WTC11 (cell line): ENCODE results near the gene YEATS2. TPM values are rescaled to one million over a fixed set of nuclear protein-coding genes. Genes with fewer than 3 reads are reported as not detected.
A peak's percentile ranks its signal among the peaks of the same experiment; 100 is the strongest.

Experiments used
- ATAC-seq: fragments of 200-7000 bp; cut with Tn5 transposase; 2 replicates; pipeline ENCODE4 v1.10.0; 2021; ENCODE audit warnings: mild to moderate bottlenecking, moderate library complexity
- CTCF ChIA-PET: fragments of 300-600 bp; sonication (Branson Sonifier 250); formaldehyde crosslinking; loops from one replicate; lab custom pipeline; 2021; ENCODE audit warnings: antibody characterized with exemption; lab: Charles Lee
- POLR2A ChIA-PET: fragments of 350-600 bp; sonication (Branson Sonifier 250); formaldehyde crosslinking; loops from one replicate; lab custom pipeline; 2021; ENCODE audit warnings: antibody characterized with exemption; lab: Charles Lee
- DNase-seq: peaks from one replicate; pipeline ENCODE4 v3.0.0; 2021; ENCODE audit warnings: low spot score
- H3K27ac Mint-ChIP-seq: 2 replicates; pipeline ENCODE4 v1.8.0; 2021; ENCODE audit warnings: mixed read lengths
- H3K27me3 Mint-ChIP-seq: 2 replicates; pipeline ENCODE4 v1.8.0; 2021; ENCODE audit warnings: low read depth, mild to moderate bottlenecking, moderate library complexity, mixed read lengths
- H3K36me3 Mint-ChIP-seq: 2 replicates; pipeline ENCODE4 v1.8.0; 2021; ENCODE audit warnings: mixed read lengths
- H3K4me1 Mint-ChIP-seq: 2 replicates; pipeline ENCODE4 v1.8.0; 2022; ENCODE audit warnings: mixed read lengths
- H3K4me3 Mint-ChIP-seq: 2 replicates; pipeline ENCODE4 v1.8.0; 2021; ENCODE audit warnings: mild to moderate bottlenecking, moderate library complexity, mixed read lengths
- H3K9me3 Mint-ChIP-seq: 2 replicates; pipeline ENCODE4 v1.8.0; 2021; ENCODE audit warnings: mixed read lengths
- ESRRA ChIP-seq: sonication (generic); formaldehyde crosslinking; IDR thresholded peaks from 2 replicates; pipeline ENCODE4 v1.8.1; 2022; ENCODE audit warnings: mild to moderate bottlenecking, missing genetic modification reagents, borderline replicate concordance
- FOXK1 ChIP-seq: sonication (generic); formaldehyde crosslinking; IDR thresholded peaks from 2 replicates; pipeline ENCODE4 v1.8.0; 2022; ENCODE audit warnings: mild to moderate bottlenecking, moderate library complexity, missing genetic modification reagents
- MXD4 ChIP-seq: fragments of 250-450 bp; sonication (Bioruptor Pico); IDR thresholded peaks from 2 replicates; pipeline ENCODE4 v1.8.0; 2021; ENCODE audit warnings: mild to moderate bottlenecking, moderate library complexity, borderline replicate concordance
- NR2C2 ChIP-seq: sonication (generic); formaldehyde crosslinking; IDR thresholded peaks from 2 replicates; pipeline ENCODE4 v1.8.0; 2022; ENCODE audit warnings: mild to moderate bottlenecking, missing genetic modification reagents
- RORB ChIP-seq: fragments of 250-450 bp; sonication (Bioruptor Pico); IDR thresholded peaks from 2 replicates; pipeline ENCODE4 v1.9.0; 2021; ENCODE audit warnings: mild to moderate bottlenecking
- SMAD3 ChIP-seq: sonication (generic); formaldehyde crosslinking; IDR thresholded peaks from 2 replicates; pipeline ENCODE4 v1.8.0; 2022; ENCODE audit warnings: missing genetic modification reagents, mild to moderate bottlenecking, borderline replicate concordance
- TP53 ChIP-seq: sonication (generic); formaldehyde crosslinking; IDR thresholded peaks from 2 replicates; pipeline ENCODE4 v1.8.1; 2023; ENCODE audit warnings: mild to moderate bottlenecking, missing genetic modification reagents
- ZNF121 ChIP-seq: sonication (generic); formaldehyde crosslinking; IDR thresholded peaks from 2 replicates; pipeline ENCODE4 v1.8.0; 2023; ENCODE audit warnings: missing genetic modification reagents
- ZNF138 ChIP-seq: sonication (generic); formaldehyde crosslinking; conservative IDR thresholded peaks from 2 replicates; pipeline ENCODE4 v1.8.1; 2022; ENCODE audit warnings: mild to moderate bottlenecking, moderate library complexity, missing genetic modification reagents
- ZNF219 ChIP-seq: sonication (generic); formaldehyde crosslinking; IDR thresholded peaks from 2 replicates; pipeline ENCODE4 v1.8.0; 2023; ENCODE audit warnings: missing genetic modification reagents, mild to moderate bottlenecking, borderline replicate concordance
- total RNA-seq: library from RNA; stranded (reverse); gene quantifications from 3 replicates; pipeline ENCODE4 v1.2.3, GENCODE V29; 2021
- TF ChIP-seq, protein P1 (sequence below): sonication (generic); formaldehyde crosslinking; IDR thresholded peaks from 2 replicates; pipeline ENCODE4 v1.8.1; 2022; ENCODE audit warnings: mild to moderate bottlenecking, missing genetic modification reagents, moderate library complexity, borderline replicate concordance
- TF ChIP-seq, protein P2 (sequence below): sonication (generic); formaldehyde crosslinking; IDR thresholded peaks from 2 replicates; pipeline ENCODE4 v1.8.1; 2023; ENCODE audit warnings: mild to moderate bottlenecking, moderate library complexity, missing genetic modification reagents
- TF ChIP-seq, protein P3 (sequence below): fragments of 250-450 bp; sonication (Bioruptor Pico); IDR thresholded peaks from 2 replicates; pipeline ENCODE4 v1.9.0; 2021; ENCODE audit warnings: mild to moderate bottlenecking
- TF ChIP-seq, protein P4 (sequence below): sonication (generic); formaldehyde crosslinking; IDR thresholded peaks from 2 replicates; pipeline ENCODE4 v1.8.0; 2023; ENCODE audit warnings: mild to moderate bottlenecking, missing genetic modification reagents
- TF ChIP-seq, protein P5 (sequence below): sonication (generic); formaldehyde crosslinking; IDR thresholded peaks from 2 replicates; pipeline ENCODE4 v1.8.1; 2023; ENCODE audit warnings: mild to moderate bottlenecking, missing genetic modification reagents

The YEATS2 gene
- total RNA-seq, 1 experiment from 2014 or later = 42.5 TPM

DNA sequence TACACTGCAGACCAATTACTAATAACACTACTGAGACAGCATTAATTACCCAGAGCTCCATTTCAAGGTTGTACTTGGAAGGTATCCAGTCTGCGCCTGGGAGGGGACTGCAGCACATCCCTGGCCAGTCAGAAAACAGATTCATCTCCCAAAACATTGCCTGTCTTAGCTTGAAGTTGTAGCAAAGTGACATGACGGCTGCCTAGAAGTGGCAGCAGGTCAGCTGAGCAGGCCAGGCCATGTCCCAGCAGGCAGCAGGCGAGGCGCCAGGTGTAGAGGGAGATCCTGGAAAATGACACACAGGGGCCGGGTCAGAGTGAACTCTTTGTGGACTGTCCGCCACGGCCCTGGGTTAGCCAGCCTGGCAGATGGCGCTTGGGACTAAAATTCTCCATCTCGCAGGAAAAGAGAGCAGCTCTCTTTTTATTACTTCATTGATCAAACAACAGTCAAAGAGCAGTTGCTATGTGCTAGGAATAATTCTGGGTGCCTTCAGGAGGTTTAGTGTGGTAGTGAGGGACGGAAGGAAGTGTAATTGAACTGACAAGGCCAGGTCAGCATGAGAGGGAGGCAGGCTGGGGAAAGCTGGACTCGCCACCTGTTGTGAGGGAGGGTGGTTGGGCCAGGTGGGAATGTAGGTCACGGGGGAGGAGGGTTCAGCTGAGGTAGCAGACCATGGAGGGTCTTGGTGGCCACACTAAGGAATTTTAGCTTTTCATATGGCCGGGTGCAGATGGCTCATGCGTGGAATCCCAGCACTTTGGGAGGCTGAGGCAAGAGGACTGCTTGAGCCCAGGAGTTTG, 129.1 kb downstream of the YEATS2 start:
- H3K36me3 Mint-ChIP-seq = no peaks in the 10 kb centered on the region; the same call in 1 of the 2 replicates
- CTCF ChIA-PET = interaction anchor here (0.6 to 3.9 kb wide), 4 partner anchors 12 to 347 kb away, joined by 3 to 23 read pairs (median 4); partner anchors contain the start of gene PARL
- H3K4me1 Mint-ChIP-seq = peaks cover 27% of the 10 kb centered on the region
- no peaks in the 10 kb centered on the region for H3K9me3 Mint-ChIP-seq
- DNase-seq (peak; percentile 13), ATAC-seq (no peak)
- TF ChIP-seq TP53 (CRISPR knock-in tag) (no peak), ZNF121 (CRISPR knock-in tag) (0 out of 2 replicates have a peak, but pooled peaks have one; percentile 83)
- peaks cover 12% of the 10 kb centered on the region for H3K27me3 Mint-ChIP-seq
- H3K27ac Mint-ChIP-seq = peak overlapping the region; percentile 77
- POLR2A ChIA-PET = no interaction called here
- peak overlapping the region; percentile 65 for H3K4me3 Mint-ChIP-seq

DNA sequence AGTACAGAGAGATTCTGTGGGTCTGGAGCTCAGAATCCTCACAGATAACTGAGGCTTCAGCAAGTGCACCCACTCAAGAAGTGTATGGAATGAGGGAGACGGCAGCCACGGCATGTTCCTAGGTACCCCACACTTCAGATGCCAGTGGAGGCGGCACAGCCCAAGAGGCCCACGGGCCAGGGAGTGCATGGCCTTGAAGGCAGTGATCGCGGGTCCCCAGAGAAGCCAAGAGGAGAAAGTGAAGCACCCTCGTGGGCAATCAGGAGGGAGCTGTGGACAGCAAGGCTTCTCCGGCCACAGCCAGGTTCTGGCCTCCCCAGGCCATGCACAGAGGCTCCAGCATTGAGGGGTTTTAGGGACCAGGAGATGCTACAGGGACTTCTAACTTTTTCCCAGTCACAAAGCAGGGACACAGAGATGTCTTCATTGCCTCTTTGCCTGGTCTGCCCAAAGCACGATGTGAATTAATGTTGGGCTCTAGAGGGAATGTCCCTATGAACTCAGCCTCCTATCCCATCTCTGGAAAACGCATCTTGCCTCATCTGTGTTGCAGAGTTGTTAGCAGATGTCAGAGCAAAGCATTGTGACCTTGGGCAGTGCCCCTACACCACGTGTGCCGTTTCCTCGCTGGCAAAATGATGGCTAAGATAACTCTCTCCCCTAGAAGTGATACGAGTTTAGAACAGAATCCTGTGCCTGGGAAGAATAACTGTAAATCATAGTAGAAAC, 130.4 kb downstream of the YEATS2 start:
- Mint-ChIP-seq H3K4me3 (no peak overlapping the region), H3K4me1 (peaks cover 22% of the 10 kb centered on the region), H3K27ac (no peak overlapping the region), H3K27me3 (peaks cover 9% of the 10 kb centered on the region), H3K9me3 (no peaks in the 10 kb centered on the region), H3K36me3 (peaks cover 5% of the 10 kb centered on the region)
- CTCF ChIA-PET = no interaction called here
- TF ChIP-seq, protein P1, sequence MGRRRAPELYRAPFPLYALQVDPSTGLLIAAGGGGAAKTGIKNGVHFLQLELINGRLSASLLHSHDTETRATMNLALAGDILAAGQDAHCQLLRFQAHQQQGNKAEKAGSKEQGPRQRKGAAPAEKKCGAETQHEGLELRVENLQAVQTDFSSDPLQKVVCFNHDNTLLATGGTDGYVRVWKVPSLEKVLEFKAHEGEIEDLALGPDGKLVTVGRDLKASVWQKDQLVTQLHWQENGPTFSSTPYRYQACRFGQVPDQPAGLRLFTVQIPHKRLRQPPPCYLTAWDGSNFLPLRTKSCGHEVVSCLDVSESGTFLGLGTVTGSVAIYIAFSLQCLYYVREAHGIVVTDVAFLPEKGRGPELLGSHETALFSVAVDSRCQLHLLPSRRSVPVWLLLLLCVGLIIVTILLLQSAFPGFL (CRISPR knock-in tag) = no peak
- TF ChIP-seq, protein P2, sequence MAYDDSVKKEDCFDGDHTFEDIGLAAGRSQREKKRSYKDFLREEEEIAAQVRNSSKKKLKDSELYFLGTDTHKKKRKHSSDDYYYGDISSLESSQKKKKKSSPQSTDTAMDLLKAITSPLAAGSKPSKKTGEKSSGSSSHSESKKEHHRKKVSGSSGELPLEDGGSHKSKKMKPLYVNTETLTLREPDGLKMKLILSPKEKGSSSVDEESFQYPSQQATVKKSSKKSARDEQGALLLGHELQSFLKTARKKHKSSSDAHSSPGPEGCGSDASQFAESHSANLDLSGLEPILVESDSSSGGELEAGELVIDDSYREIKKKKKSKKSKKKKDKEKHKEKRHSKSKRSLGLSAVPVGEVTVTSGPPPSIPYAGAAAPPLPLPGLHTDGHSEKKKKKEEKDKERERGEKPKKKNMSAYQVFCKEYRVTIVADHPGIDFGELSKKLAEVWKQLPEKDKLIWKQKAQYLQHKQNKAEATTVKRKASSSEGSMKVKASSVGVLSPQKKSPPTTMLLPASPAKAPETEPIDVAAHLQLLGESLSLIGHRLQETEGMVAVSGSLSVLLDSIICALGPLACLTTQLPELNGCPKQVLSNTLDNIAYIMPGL (CRISPR knock-in tag) = no peak
- TF ChIP-seq ESRRA (CRISPR knock-in tag) = no peak
- POLR2A ChIA-PET = no interaction called here
- DNase-seq (peak; percentile 5), ATAC-seq (no peak)

DNA sequence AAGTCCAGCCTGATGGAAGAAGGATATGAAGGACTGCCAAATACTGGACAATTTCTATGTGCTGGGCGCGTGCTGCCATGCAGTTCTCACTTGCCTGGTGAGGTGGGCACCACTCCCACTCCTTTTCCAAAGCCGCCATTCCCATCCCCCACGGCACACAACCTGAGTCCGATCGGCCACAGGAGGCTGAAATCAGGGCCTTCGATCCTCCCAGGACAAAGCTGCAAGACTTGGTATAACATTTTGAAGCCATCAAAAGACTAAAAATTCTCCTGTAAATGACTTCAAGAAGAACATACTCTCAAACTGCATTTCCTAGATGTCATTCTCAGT, 130.9 kb downstream of the YEATS2 start:
- H3K4me1 Mint-ChIP-seq = peaks cover 22% of the 10 kb centered on the region
- POLR2A ChIA-PET = no interaction called here
- no peak overlapping the region for H3K4me3 Mint-ChIP-seq
- peaks cover 10% of the 10 kb centered on the region for H3K36me3 Mint-ChIP-seq
- DNase-seq = no peak
- peaks cover 9% of the 10 kb centered on the region for H3K27me3 Mint-ChIP-seq
- CTCF ChIA-PET = no interaction called here
- no peak overlapping the region for H3K27ac Mint-ChIP-seq
- ATAC-seq = no peak
- no peaks in the 10 kb centered on the region for H3K9me3 Mint-ChIP-seq
- TF ChIP-seq ZNF219 (CRISPR knock-in tag) (no peak), SMAD3 (CRISPR knock-in tag) (no peak), ZNF138 (CRISPR knock-in tag) (no peak), MXD4 (CRISPR knock-in tag) (no peak), NR2C2 (CRISPR knock-in tag) (no peak), ESRRA (CRISPR knock-in tag) (no peak), RORB (CRISPR knock-in tag) (no peak), FOXK1 (CRISPR knock-in tag) (no peak)
- TF ChIP-seq, protein P3, sequence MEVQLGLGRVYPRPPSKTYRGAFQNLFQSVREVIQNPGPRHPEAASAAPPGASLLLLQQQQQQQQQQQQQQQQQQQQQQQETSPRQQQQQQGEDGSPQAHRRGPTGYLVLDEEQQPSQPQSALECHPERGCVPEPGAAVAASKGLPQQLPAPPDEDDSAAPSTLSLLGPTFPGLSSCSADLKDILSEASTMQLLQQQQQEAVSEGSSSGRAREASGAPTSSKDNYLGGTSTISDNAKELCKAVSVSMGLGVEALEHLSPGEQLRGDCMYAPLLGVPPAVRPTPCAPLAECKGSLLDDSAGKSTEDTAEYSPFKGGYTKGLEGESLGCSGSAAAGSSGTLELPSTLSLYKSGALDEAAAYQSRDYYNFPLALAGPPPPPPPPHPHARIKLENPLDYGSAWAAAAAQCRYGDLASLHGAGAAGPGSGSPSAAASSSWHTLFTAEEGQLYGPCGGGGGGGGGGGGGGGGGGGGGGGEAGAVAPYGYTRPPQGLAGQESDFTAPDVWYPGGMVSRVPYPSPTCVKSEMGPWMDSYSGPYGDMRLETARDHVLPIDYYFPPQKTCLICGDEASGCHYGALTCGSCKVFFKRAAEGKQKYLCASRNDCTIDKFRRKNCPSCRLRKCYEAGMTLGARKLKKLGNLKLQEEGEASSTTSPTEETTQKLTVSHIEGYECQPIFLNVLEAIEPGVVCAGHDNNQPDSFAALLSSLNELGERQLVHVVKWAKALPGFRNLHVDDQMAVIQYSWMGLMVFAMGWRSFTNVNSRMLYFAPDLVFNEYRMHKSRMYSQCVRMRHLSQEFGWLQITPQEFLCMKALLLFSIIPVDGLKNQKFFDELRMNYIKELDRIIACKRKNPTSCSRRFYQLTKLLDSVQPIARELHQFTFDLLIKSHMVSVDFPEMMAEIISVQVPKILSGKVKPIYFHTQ (CRISPR knock-in tag) = no peak
- TF ChIP-seq, protein P2 (CRISPR knock-in tag) = no peak
- TF ChIP-seq, protein P4, sequence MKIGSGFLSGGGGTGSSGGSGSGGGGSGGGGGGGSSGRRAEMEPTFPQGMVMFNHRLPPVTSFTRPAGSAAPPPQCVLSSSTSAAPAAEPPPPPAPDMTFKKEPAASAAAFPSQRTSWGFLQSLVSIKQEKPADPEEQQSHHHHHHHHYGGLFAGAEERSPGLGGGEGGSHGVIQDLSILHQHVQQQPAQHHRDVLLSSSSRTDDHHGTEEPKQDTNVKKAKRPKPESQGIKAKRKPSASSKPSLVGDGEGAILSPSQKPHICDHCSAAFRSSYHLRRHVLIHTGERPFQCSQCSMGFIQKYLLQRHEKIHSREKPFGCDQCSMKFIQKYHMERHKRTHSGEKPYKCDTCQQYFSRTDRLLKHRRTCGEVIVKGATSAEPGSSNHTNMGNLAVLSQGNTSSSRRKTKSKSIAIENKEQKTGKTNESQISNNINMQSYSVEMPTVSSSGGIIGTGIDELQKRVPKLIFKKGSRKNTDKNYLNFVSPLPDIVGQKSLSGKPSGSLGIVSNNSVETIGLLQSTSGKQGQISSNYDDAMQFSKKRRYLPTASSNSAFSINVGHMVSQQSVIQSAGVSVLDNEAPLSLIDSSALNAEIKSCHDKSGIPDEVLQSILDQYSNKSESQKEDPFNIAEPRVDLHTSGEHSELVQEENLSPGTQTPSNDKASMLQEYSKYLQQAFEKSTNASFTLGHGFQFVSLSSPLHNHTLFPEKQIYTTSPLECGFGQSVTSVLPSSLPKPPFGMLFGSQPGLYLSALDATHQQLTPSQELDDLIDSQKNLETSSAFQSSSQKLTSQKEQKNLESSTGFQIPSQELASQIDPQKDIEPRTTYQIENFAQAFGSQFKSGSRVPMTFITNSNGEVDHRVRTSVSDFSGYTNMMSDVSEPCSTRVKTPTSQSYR (CRISPR knock-in tag) = no peak
- TF ChIP-seq, protein P5, sequence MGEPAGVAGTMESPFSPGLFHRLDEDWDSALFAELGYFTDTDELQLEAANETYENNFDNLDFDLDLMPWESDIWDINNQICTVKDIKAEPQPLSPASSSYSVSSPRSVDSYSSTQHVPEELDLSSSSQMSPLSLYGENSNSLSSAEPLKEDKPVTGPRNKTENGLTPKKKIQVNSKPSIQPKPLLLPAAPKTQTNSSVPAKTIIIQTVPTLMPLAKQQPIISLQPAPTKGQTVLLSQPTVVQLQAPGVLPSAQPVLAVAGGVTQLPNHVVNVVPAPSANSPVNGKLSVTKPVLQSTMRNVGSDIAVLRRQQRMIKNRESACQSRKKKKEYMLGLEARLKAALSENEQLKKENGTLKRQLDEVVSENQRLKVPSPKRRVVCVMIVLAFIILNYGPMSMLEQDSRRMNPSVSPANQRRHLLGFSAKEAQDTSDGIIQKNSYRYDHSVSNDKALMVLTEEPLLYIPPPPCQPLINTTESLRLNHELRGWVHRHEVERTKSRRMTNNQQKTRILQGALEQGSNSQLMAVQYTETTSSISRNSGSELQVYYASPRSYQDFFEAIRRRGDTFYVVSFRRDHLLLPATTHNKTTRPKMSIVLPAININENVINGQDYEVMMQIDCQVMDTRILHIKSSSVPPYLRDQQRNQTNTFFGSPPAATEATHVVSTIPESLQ (CRISPR knock-in tag) = no peak
